ENCODE results near the gene HAAO.
A peak's percentile ranks its signal among the peaks of the same experiment; 100 is the strongest.
"Not testable (repeated sequence)": the region's sequence is repeated elsewhere in the genome, so short reads cannot be mapped to it uniquely, and the experiment has no call there.

HAAO gene

GRCh38 chr2:42792583-42793333 lies at the start of gene HAAO:
Gene HAAO (minus strand): TSS chr2:42792583. CDS start chr2:42792536, 47 bp downstream.
- DNase-seq: peak; percentile 34
- ATAC-seq: peak; percentile 53

GRCh38 chr2:42841344-42841743 lies 49.0 kb upstream of the HAAO start:
- ATAC-seq (no peak), DNase-seq (no peak)

GRCh38 chr2:42840760-42841159 lies 48.4 kb upstream of the HAAO start:
- ATAC-seq (no peak), DNase-seq (no peak)

GRCh38 chr2:42839809-42840501 lies 47.6 kb upstream of the HAAO start:
- ATAC-seq (no peak), DNase-seq (no peak)

GRCh38 chr2:42838133-42838532 lies 45.8 kb upstream of the HAAO start:
- no peak for DNase-seq
- no peak for ATAC-seq

GRCh38 chr2:42835577-42836371 lies 43.4 kb upstream of the HAAO start:
- ATAC-seq (no peak), DNase-seq (no peak)

GRCh38 chr2:42834161-42834560 lies 41.8 kb upstream of the HAAO start:
- no peak for ATAC-seq
- DNase-seq: no peak

- no peak for ATAC-seq
- DNase-seq: no peak
Observed at GRCh38 chr2:42832289-42832634, 39.9 kb upstream of the HAAO start.

GRCh38 chr2:42831575-42832288 lies 39.3 kb upstream of the HAAO start:
- not testable (repeated sequence) for DNase-seq, ATAC-seq

- DNase-seq: no peak
- ATAC-seq: no peak
Observed at GRCh38 chr2:42830922-42831574, 38.7 kb upstream of the HAAO start.

- DNase-seq (no peak), ATAC-seq (no peak)
Observed at GRCh38 chr2:42829671-42830440, 37.5 kb upstream of the HAAO start.

- DNase-seq (peak; percentile 76), ATAC-seq (peak; percentile 84)
Observed at GRCh38 chr2:42828487-42829425, 36.4 kb upstream of the HAAO start.

- ATAC-seq (peak; percentile 91), DNase-seq (peak; percentile 90)
Observed at GRCh38 chr2:42827647-42828486, 35.5 kb upstream of the HAAO start.

GRCh38 chr2:42826231-42826630 lies 33.8 kb upstream of the HAAO start:
- ATAC-seq (no peak), DNase-seq (no peak)

- DNase-seq (no peak), ATAC-seq (no peak)
Observed at GRCh38 chr2:42824454-42824807, 32.0 kb upstream of the HAAO start.

GRCh38 chr2:42823744-42824453 lies 31.5 kb upstream of the HAAO start:
- no peak for DNase-seq
- no peak for ATAC-seq

- ATAC-seq: no peak
- no peak for DNase-seq
Observed at GRCh38 chr2:42819160-42819559, 26.8 kb upstream of the HAAO start.

GRCh38 chr2:42815726-42816125 lies 23.3 kb upstream of the HAAO start:
- no peak for ATAC-seq
- no peak for DNase-seq

Measured in stimulated activated naive CD8-positive, alpha-beta T cell treated with anti-CD3 and anti-CD28 coated beads, Interleukin-15, Interleukin-2, amounts not matched to agents 100 U/mL and 50 U/mL, for 24 hours (primary cell).